Osteoblast (primary cell): ENCODE results near the gene DNAL1. TPM values are rescaled to one million over a fixed set of nuclear protein-coding genes. Genes with fewer than 3 reads are reported as not detected.

Experiments
- DNase-seq: peaks from one replicate; pipeline ENCODE4 v3.0.0; 2011; ENCODE audit warnings: low spot score, mixed read lengths; ENCODE audit not compliant: insufficient read length; ENCODE audit errors: missing footprints
- H2AFZ ChIP-seq: 2 replicates; pipeline ENCODE4 v1.6.0; 2011; ENCODE audit warnings: mild to moderate bottlenecking, low read length
- H3K27ac ChIP-seq: 2 replicates; pipeline ENCODE4 v1.5.1; 2011; ENCODE audit warnings: mild to moderate bottlenecking, low read depth, low read length, moderate library complexity
- H3K27me3 ChIP-seq: 2 replicates; pipeline ENCODE4 v1.6.0; 2012; ENCODE audit warnings: mild to moderate bottlenecking, control low read depth, inconsistent platforms, low read length, moderate library complexity; ENCODE audit not compliant: insufficient read depth
- H3K36me3 ChIP-seq: 2 replicates; pipeline ENCODE4 v1.5.1; 2011; ENCODE audit warnings: mild to moderate bottlenecking, low read length, control low read depth, moderate library complexity; ENCODE audit not compliant: insufficient read depth
- H3K4me1 ChIP-seq: 2 replicates; pipeline ENCODE4 v1.5.1; 2011; ENCODE audit warnings: mild to moderate bottlenecking, low read length, control low read depth, moderate library complexity; ENCODE audit not compliant: insufficient read depth
- H3K4me2 ChIP-seq: 2 replicates; pipeline ENCODE4 v1.6.0; 2011; ENCODE audit warnings: mild to moderate bottlenecking, low read length; ENCODE audit not compliant: insufficient read depth
- H3K4me3 ChIP-seq: fragments of 200-600 bp; sonication (generic); 3 replicates; pipeline ENCODE4 v1.5.1; 2012; ENCODE audit warnings: mild to moderate bottlenecking, low read length, inconsistent platforms; ENCODE audit not compliant: insufficient read depth
- H3K79me2 ChIP-seq: 2 replicates; pipeline ENCODE4 v1.6.0; 2012; ENCODE audit warnings: mild to moderate bottlenecking, low read length, control low read depth, inconsistent platforms; ENCODE audit not compliant: insufficient read depth
- H3K9me3 ChIP-seq: 2 replicates; pipeline ENCODE4 v1.5.1; 2011; ENCODE audit warnings: low read depth, low read length, control low read depth
- H4K20me1 ChIP-seq: 2 replicates; pipeline ENCODE4 v1.6.0; 2012; ENCODE audit warnings: mild to moderate bottlenecking, low read length, control low read depth; ENCODE audit not compliant: insufficient read depth
- total RNA-seq: library from RNA; depleted of rRNA; stranded (reverse); fragments of >200 nt; gene quantifications from 2 replicates; pipeline ENCODE4 v1.2.3, GENCODE V29; 2012
- TF ChIP-seq, protein P1 (sequence below): IDR thresholded peaks from 2 replicates; pipeline ENCODE4 v1.5.1; 2011; ENCODE audit warnings: mild to moderate bottlenecking, low read depth, low read length, moderate library complexity; ENCODE audit errors: extremely low read depth

Gene DNAL1, protein sequence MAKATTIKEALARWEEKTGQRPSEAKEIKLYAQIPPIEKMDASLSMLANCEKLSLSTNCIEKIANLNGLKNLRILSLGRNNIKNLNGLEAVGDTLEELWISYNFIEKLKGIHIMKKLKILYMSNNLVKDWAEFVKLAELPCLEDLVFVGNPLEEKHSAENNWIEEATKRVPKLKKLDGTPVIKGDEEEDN
- total RNA-seq, result 8.5 and 9.0 TPM in 2 replicates

DNA sequence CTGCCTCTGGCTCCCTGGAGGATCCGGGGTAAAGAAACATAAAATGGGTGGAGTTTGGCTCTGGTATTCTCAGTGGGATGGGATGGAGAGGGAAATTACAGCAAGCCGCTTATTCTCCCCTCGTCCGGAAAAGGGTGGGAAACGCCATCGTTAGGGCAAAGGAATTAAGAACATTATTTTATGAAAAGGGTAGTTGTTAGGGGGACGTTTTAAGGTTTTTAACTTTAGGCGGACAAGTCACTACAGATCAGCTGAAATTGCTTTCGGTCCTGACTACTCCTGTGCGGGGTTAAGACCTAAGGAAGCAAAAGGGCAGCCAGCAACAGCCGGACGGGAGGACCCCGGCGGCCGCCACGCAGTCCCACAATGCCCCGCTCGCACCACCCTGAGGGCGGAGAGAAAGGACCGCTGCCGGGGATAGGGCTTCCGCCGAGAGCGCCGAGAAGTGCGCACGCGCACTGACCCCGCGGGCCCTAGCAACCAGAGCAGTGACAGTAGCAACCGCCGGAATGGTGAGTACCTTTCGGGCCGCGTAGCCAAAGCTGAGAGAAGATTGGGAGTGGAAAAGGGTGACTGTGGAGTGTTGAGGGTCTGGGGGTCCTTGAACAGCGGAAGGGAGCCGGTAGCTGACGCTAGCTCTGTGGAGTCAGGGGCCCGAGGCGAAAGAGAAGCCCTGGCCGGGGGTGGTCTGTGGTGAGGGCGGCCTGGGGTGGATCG, at the start of gene DNAL1:
Gene DNAL1 (plus strand): TSS at position 456 of the 717 bp plus-strand sequence. CDS start 54 bp downstream, at position 510.
- H3K4me2 ChIP-seq, result peak within 1 kb of the TSS; percentile 97
- no peaks in the 10 kb centered on the region for H3K27me3 ChIP-seq
- peaks cover 18% of the 10 kb centered on the region for H3K4me1 ChIP-seq
- no peaks in the 10 kb centered on the region for H3K9me3 ChIP-seq
- TF ChIP-seq, protein P1, sequence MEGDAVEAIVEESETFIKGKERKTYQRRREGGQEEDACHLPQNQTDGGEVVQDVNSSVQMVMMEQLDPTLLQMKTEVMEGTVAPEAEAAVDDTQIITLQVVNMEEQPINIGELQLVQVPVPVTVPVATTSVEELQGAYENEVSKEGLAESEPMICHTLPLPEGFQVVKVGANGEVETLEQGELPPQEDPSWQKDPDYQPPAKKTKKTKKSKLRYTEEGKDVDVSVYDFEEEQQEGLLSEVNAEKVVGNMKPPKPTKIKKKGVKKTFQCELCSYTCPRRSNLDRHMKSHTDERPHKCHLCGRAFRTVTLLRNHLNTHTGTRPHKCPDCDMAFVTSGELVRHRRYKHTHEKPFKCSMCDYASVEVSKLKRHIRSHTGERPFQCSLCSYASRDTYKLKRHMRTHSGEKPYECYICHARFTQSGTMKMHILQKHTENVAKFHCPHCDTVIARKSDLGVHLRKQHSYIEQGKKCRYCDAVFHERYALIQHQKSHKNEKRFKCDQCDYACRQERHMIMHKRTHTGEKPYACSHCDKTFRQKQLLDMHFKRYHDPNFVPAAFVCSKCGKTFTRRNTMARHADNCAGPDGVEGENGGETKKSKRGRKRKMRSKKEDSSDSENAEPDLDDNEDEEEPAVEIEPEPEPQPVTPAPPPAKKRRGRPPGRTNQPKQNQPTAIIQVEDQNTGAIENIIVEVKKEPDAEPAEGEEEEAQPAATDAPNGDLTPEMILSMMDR, result no peak
- H4K20me1 ChIP-seq, result no peaks in the 10 kb centered on the region
- H3K4me3 ChIP-seq, result peak within 1 kb of the TSS; percentile 92
- H3K36me3 ChIP-seq, result no peaks in the 10 kb centered on the region
- peak within 1 kb of the TSS; percentile 97 for H2AFZ ChIP-seq
- DNase-seq, result peak; percentile 98
- H3K79me2 ChIP-seq, result peaks cover 40% of the 10 kb centered on the region
- H3K27ac ChIP-seq, result peak within 1 kb of the TSS; percentile 92

GRCh38 chr14:73599499-73599898, 45.3 kb upstream of the DNAL1 start:
- Histone ChIP-seq H3K27me3 (peaks cover 4% of the 10 kb centered on the region), H3K9me3 (no peaks in the 10 kb centered on the region), H3K79me2 (no peaks in the 10 kb centered on the region), H3K27ac (no peak overlapping the region), H4K20me1 (no peaks in the 10 kb centered on the region), H3K36me3 (no peaks in the 10 kb centered on the region), H3K4me2 (no peak overlapping the region), H3K4me1 (no peaks in the 10 kb centered on the region), H2AFZ (no peak overlapping the region), H3K4me3 (no peak overlapping the region)
- DNase-seq, result no peak
- TF ChIP-seq, protein P1, result no peak

DNA sequence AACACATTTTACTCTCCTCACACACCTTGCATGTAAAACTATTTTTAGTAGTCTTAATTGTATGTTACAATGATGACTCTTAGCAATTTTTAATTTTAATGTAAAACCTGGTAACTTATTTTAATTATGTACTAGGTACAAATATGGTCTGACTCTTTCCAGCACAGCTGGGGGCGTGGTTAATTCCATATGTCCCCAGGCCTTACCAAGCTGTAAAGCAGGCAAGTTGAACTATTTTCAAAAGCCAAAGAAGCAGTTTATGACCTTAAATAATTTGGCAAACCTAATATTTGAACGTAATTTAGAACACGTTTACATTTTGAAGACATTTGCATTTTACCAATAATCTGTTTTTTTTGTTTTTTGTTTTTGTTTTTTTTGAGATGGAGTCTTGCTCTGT, 41.8 kb upstream of the DNAL1 start:
- no peaks in the 10 kb centered on the region for H3K36me3 ChIP-seq
- H3K4me3 ChIP-seq, result no peak overlapping the region
- H3K9me3 ChIP-seq, result no peaks in the 10 kb centered on the region
- TF ChIP-seq, protein P1, result no peak
- no peaks in the 10 kb centered on the region for H3K79me2 ChIP-seq
- no peak overlapping the region for H2AFZ ChIP-seq
- no peaks in the 10 kb centered on the region for H3K4me1 ChIP-seq
- no peak for DNase-seq
- H3K4me2 ChIP-seq, result no peak overlapping the region
- peaks cover 4% of the 10 kb centered on the region for H3K27me3 ChIP-seq
- no peaks in the 10 kb centered on the region for H4K20me1 ChIP-seq
- H3K27ac ChIP-seq, result no peak overlapping the region

- H4K20me1 ChIP-seq, result no peaks in the 10 kb centered on the region
- H3K79me2 ChIP-seq, result no peaks in the 10 kb centered on the region
- H3K36me3 ChIP-seq, result no peaks in the 10 kb centered on the region
- no peaks in the 10 kb centered on the region for H3K27me3 ChIP-seq
- no peak overlapping the region for H3K27ac ChIP-seq
- H3K9me3 ChIP-seq, result no peaks in the 10 kb centered on the region
- no peak overlapping the region for H3K4me3 ChIP-seq
- H2AFZ ChIP-seq, result no peak overlapping the region
- DNase-seq, result no peak
- TF ChIP-seq, protein P1, result no peak
- no peak overlapping the region for H3K4me2 ChIP-seq
- no peaks in the 10 kb centered on the region for H3K4me1 ChIP-seq
Measured at GRCh38 chr14:73606271-73606670, 38.5 kb upstream of the DNAL1 start.
